ENCODE results near the gene BCL2L14.

BCL2L14 gene

GRCh38 chr12:12054993-12055392 is 15.7 kb upstream of the BCL2L14 start:
- no peaks in the 10 kb centered on the region for H3K27me3 ChIP-seq (ENCODE audit: control insufficient read depth, insufficient read depth, low read length)
- no peak overlapping the region for H3K4me3 ChIP-seq (ENCODE audit: low read length)
- WGBS (ENCODE audit: insufficient coverage, insufficient read length) = no CpG with 5 or more reads among the region's 5 CpGs
- no peak overlapping the region for H3K27ac ChIP-seq (ENCODE audit: low read length)
- no peaks in the 10 kb centered on the region for H3K36me3 ChIP-seq (ENCODE audit: control insufficient read depth, insufficient read depth, low read length)
- no peaks in the 10 kb centered on the region; the same call in 1 of the 2 replicates for H3K4me1 ChIP-seq (ENCODE audit: control insufficient read depth, insufficient read depth, low read length)
- no peak for DNase-seq (ENCODE audit: low read depth, low spot score)
- H3K9me3 ChIP-seq (ENCODE audit: control insufficient read depth, insufficient read depth, low read length) = no peaks in the 10 kb centered on the region

GRCh38 chr12:12056951-12057350 is 13.8 kb upstream of the BCL2L14 start:
- Histone ChIP-seq H3K4me1 (ENCODE audit: control insufficient read depth, insufficient read depth, low read length) (no peaks in the 10 kb centered on the region; the same call in 1 of the 2 replicates), H3K9me3 (ENCODE audit: control insufficient read depth, insufficient read depth, low read length) (no peaks in the 10 kb centered on the region), H3K27ac (ENCODE audit: low read length) (no peak overlapping the region), H3K36me3 (ENCODE audit: control insufficient read depth, insufficient read depth, low read length) (no peaks in the 10 kb centered on the region), H3K4me3 (ENCODE audit: low read length) (no peak overlapping the region), H3K27me3 (ENCODE audit: control insufficient read depth, insufficient read depth, low read length) (no peaks in the 10 kb centered on the region)
- WGBS (ENCODE audit: insufficient coverage, insufficient read length) = no CpG with 5 or more reads among the region's 4 CpGs
- DNase-seq (ENCODE audit: low read depth, low spot score) = no peak

GRCh38 chr12:12064596-12064995 is 6.1 kb upstream of the BCL2L14 start:
- Histone ChIP-seq H3K36me3 (ENCODE audit: control insufficient read depth, insufficient read depth, low read length) (no peaks in the 10 kb centered on the region), H3K27ac (ENCODE audit: low read length) (no peak overlapping the region), H3K9me3 (ENCODE audit: control insufficient read depth, insufficient read depth, low read length) (no peaks in the 10 kb centered on the region), H3K4me3 (ENCODE audit: low read length) (no peak overlapping the region), H3K4me1 (ENCODE audit: control insufficient read depth, insufficient read depth, low read length) (no peaks in the 10 kb centered on the region), H3K27me3 (ENCODE audit: control insufficient read depth, insufficient read depth, low read length) (no peaks in the 10 kb centered on the region)
- DNase-seq (ENCODE audit: low read depth, low spot score) = no peak
- WGBS (ENCODE audit: insufficient coverage, insufficient read length) = no CpG with 5 or more reads among the region's 4 CpGs

GRCh38 chr12:12068751-12069150 is 2.0 kb upstream of the BCL2L14 start:
- H3K27me3 ChIP-seq (ENCODE audit: control insufficient read depth, insufficient read depth, low read length) = no peaks in the 10 kb centered on the region
- H3K4me3 ChIP-seq (ENCODE audit: low read length) = no peak overlapping the region
- H3K9me3 ChIP-seq (ENCODE audit: control insufficient read depth, insufficient read depth, low read length) = no peaks in the 10 kb centered on the region
- no peak for DNase-seq (ENCODE audit: low read depth, low spot score)
- H3K36me3 ChIP-seq (ENCODE audit: control insufficient read depth, insufficient read depth, low read length) = no peaks in the 10 kb centered on the region
- 0 out of 2 replicates have a peak, but pooled peaks cover 1% of the 10 kb centered on the region for H3K4me1 ChIP-seq (ENCODE audit: control insufficient read depth, insufficient read depth, low read length)
- no peak overlapping the region for H3K27ac ChIP-seq (ENCODE audit: low read length)
- WGBS (ENCODE audit: insufficient coverage, insufficient read length) = no CpG with 5 or more reads among the region's 6 CpGs

GRCh38 chr12:12069821-12070548 is 754 bp upstream of the BCL2L14 start:
- H3K27me3 ChIP-seq (ENCODE audit: control insufficient read depth, insufficient read depth, low read length) = no peaks in the 10 kb centered on the region
- WGBS (ENCODE audit: insufficient coverage, insufficient read length) = 100% methylated on average over 2 of the region's 14 CpGs
- H3K9me3 ChIP-seq (ENCODE audit: control insufficient read depth, insufficient read depth, low read length) = no peaks in the 10 kb centered on the region
- H3K4me1 ChIP-seq (ENCODE audit: control insufficient read depth, insufficient read depth, low read length) = 0 out of 2 replicates have a peak, but pooled peaks cover 1% of the 10 kb centered on the region
- H3K4me3 ChIP-seq (ENCODE audit: low read length) = no peak overlapping the region
- no peak for DNase-seq (ENCODE audit: low read depth, low spot score)
- H3K27ac ChIP-seq (ENCODE audit: low read length) = no peak overlapping the region
- H3K36me3 ChIP-seq (ENCODE audit: control insufficient read depth, insufficient read depth, low read length) = no peaks in the 10 kb centered on the region

GRCh38 chr12:12072064-12072760 is 1.5 kb downstream of the BCL2L14 start:
- Histone ChIP-seq H3K9me3 (ENCODE audit: control insufficient read depth, insufficient read depth, low read length) (no peaks in the 10 kb centered on the region), H3K27me3 (ENCODE audit: control insufficient read depth, insufficient read depth, low read length) (no peaks in the 10 kb centered on the region), H3K36me3 (ENCODE audit: control insufficient read depth, insufficient read depth, low read length) (no peaks in the 10 kb centered on the region), H3K27ac (ENCODE audit: low read length) (no peak overlapping the region), H3K4me1 (ENCODE audit: control insufficient read depth, insufficient read depth, low read length) (0 out of 2 replicates have a peak, but pooled peaks cover 1% of the 10 kb centered on the region), H3K4me3 (ENCODE audit: low read length) (no peak overlapping the region)
- no CpG with 5 or more reads among the region's 21 CpGs for WGBS (ENCODE audit: insufficient coverage, insufficient read length)
- no peak for DNase-seq (ENCODE audit: low read depth, low spot score)

- no peaks in the 10 kb centered on the region for H3K27me3 ChIP-seq (ENCODE audit: control insufficient read depth, insufficient read depth, low read length)
- H3K4me1 ChIP-seq (ENCODE audit: control insufficient read depth, insufficient read depth, low read length) = no peaks in the 10 kb centered on the region
- H3K36me3 ChIP-seq (ENCODE audit: control insufficient read depth, insufficient read depth, low read length) = no peaks in the 10 kb centered on the region
- WGBS (ENCODE audit: insufficient coverage, insufficient read length) = no CpG with 5 or more reads among the region's 5 CpGs
- H3K27ac ChIP-seq (ENCODE audit: low read length) = no peak overlapping the region
- no peaks in the 10 kb centered on the region for H3K9me3 ChIP-seq (ENCODE audit: control insufficient read depth, insufficient read depth, low read length)
- no peak for DNase-seq (ENCODE audit: low read depth, low spot score)
- H3K4me3 ChIP-seq (ENCODE audit: low read length) = no peak overlapping the region
Observed at GRCh38 chr12:12079291-12079690, 8.6 kb downstream of the BCL2L14 start.

- no CpG with 5 or more reads among the region's 3 CpGs for WGBS (ENCODE audit: insufficient coverage, insufficient read length)
- Histone ChIP-seq H3K27ac (ENCODE audit: low read length) (no peak overlapping the region), H3K36me3 (ENCODE audit: control insufficient read depth, insufficient read depth, low read length) (no peaks in the 10 kb centered on the region), H3K4me1 (ENCODE audit: control insufficient read depth, insufficient read depth, low read length) (peaks cover 1% of the 10 kb centered on the region; the same call in 1 of the 2 replicates), H3K4me3 (ENCODE audit: low read length) (no peak overlapping the region), H3K9me3 (ENCODE audit: control insufficient read depth, insufficient read depth, low read length) (no peaks in the 10 kb centered on the region), H3K27me3 (ENCODE audit: control insufficient read depth, insufficient read depth, low read length) (no peaks in the 10 kb centered on the region)
- no peak for DNase-seq (ENCODE audit: low read depth, low spot score)
Observed at GRCh38 chr12:12081836-12082497, 11.2 kb downstream of the BCL2L14 start.

- Histone ChIP-seq H3K9me3 (ENCODE audit: control insufficient read depth, insufficient read depth, low read length) (no peaks in the 10 kb centered on the region), H3K36me3 (ENCODE audit: control insufficient read depth, insufficient read depth, low read length) (no peaks in the 10 kb centered on the region), H3K4me3 (ENCODE audit: low read length) (no peak overlapping the region), H3K27ac (ENCODE audit: low read length) (no peak overlapping the region), H3K4me1 (ENCODE audit: control insufficient read depth, insufficient read depth, low read length) (peaks cover 3% of the 10 kb centered on the region; the same call in 1 of the 2 replicates), H3K27me3 (ENCODE audit: control insufficient read depth, insufficient read depth, low read length) (no peaks in the 10 kb centered on the region)
- DNase-seq (ENCODE audit: low read depth, low spot score) = no peak
- no CpG with 5 or more reads among the region's 8 CpGs for WGBS (ENCODE audit: insufficient coverage, insufficient read length)
Observed at GRCh38 chr12:12083688-12084087, 12.9 kb downstream of the BCL2L14 start.

- Histone ChIP-seq H3K4me1 (ENCODE audit: control insufficient read depth, insufficient read depth, low read length) (peaks cover 3% of the 10 kb centered on the region; the same call in 1 of the 2 replicates), H3K27me3 (ENCODE audit: control insufficient read depth, insufficient read depth, low read length) (no peaks in the 10 kb centered on the region), H3K27ac (ENCODE audit: low read length) (no peak overlapping the region), H3K36me3 (ENCODE audit: control insufficient read depth, insufficient read depth, low read length) (no peaks in the 10 kb centered on the region), H3K4me3 (ENCODE audit: low read length) (no peak overlapping the region), H3K9me3 (ENCODE audit: control insufficient read depth, insufficient read depth, low read length) (no peaks in the 10 kb centered on the region)
- WGBS (ENCODE audit: insufficient coverage, insufficient read length) = no CpG with 5 or more reads among the region's 5 CpGs
- DNase-seq (ENCODE audit: low read depth, low spot score) = no peak
Observed at GRCh38 chr12:12086362-12086761, 15.6 kb downstream of the BCL2L14 start.
